MM.1S (cell line): ENCODE results near the gene KRT84.

Experiments
- DNase-seq: peaks from one replicate; pipeline ENCODE4 v3.0.0-alpha.2; 2015
- H2AFZ ChIP-seq: fragments of 300-600 bp; sonication (generic); 2 replicates; pipeline ENCODE4 v1.6.0; 2016; ENCODE audit warnings: antibody characterized with exemption, low read length
- H3F3A ChIP-seq: fragments of 300-600 bp; sonication (generic); 2 replicates; pipeline ENCODE4 v1.6.1; 2016; ENCODE audit warnings: mild to moderate bottlenecking, antibody characterized with exemption, low read length, moderate library complexity, mixed read lengths; ENCODE audit not compliant: insufficient read depth
- H3K27ac ChIP-seq: fragments of 300-600 bp; sonication (generic); 2 replicates; pipeline ENCODE4 v1.5.1; 2016; ENCODE audit warnings: mild to moderate bottlenecking, low read length
- H3K27me3 ChIP-seq: fragments of 300-600 bp; sonication (generic); replicated peaks from 2 replicates; pipeline ENCODE4 v1.6.0; 2016; ENCODE audit warnings: low read length; ENCODE audit not compliant: insufficient read depth
- H3K36me3 ChIP-seq: fragments of 300-600 bp; sonication (generic); replicated peaks from 2 replicates; pipeline ENCODE4 v1.6.1; 2016; ENCODE audit warnings: mild to moderate bottlenecking, low read length, mixed read lengths; ENCODE audit not compliant: insufficient read depth
- H3K4me1 ChIP-seq: fragments of 300-600 bp; sonication (generic); 2 replicates; pipeline ENCODE4 v1.6.1; 2016; ENCODE audit warnings: low read length, mixed read lengths
- H3K4me2 ChIP-seq: fragments of 300-600 bp; sonication (generic); 2 replicates; pipeline ENCODE4 v1.6.0; 2016; ENCODE audit warnings: low read depth, low read length
- H3K4me3 ChIP-seq: fragments of 300-600 bp; sonication (generic); 2 replicates; pipeline ENCODE4 v1.5.1; 2016; ENCODE audit warnings: low read length, mixed read lengths
- H3K79me2 ChIP-seq: fragments of 300-600 bp; sonication (generic); 2 replicates; pipeline ENCODE4 v1.6.1; 2016; ENCODE audit warnings: mixed run types, low read length, mixed read lengths
- H3K9ac ChIP-seq: fragments of 300-600 bp; sonication (generic); 2 replicates; pipeline ENCODE4 v1.6.1; 2016; ENCODE audit warnings: low read length, mixed read lengths
- H3K9me2 ChIP-seq: fragments of 300-600 bp; sonication (generic); replicated peaks from 2 replicates; pipeline ENCODE4 v1.6.1; 2016; ENCODE audit warnings: mild to moderate bottlenecking, low read length, mixed read lengths; ENCODE audit not compliant: insufficient read depth
- H3K9me3 ChIP-seq: fragments of 300-600 bp; sonication (generic); replicated peaks from 2 replicates; pipeline ENCODE4 v1.6.1; 2016; ENCODE audit warnings: mild to moderate bottlenecking, low read length, mixed read lengths; ENCODE audit not compliant: insufficient read depth
- H4K20me1 ChIP-seq: fragments of 300-600 bp; sonication (generic); 2 replicates; pipeline ENCODE4 v1.6.1; 2016; ENCODE audit warnings: mild to moderate bottlenecking, low read length, moderate library complexity, mixed read lengths; ENCODE audit not compliant: insufficient read depth
- EZH2 ChIP-seq: fragments of 300-600 bp; sonication (generic); optimal IDR thresholded peaks from 2 replicates; pipeline ENCODE3; 2017; ENCODE audit warnings: low read depth, mild to moderate bottlenecking, antibody characterized with exemption, low read length, mixed read lengths
- EZH2phosphoT487 ChIP-seq: fragments of 300-600 bp; sonication (generic); IDR thresholded peaks from 2 replicates; pipeline ENCODE4 v1.6.1; 2018; ENCODE audit warnings: antibody characterized with exemption, low read length
- TF ChIP-seq, protein P1 (sequence below): fragments of 300-600 bp; sonication (generic); IDR thresholded peaks from 2 replicates; pipeline ENCODE4 v1.5.1; 2016; ENCODE audit warnings: antibody characterized with exemption, low read length, mixed read lengths

Gene KRT84

DNA sequence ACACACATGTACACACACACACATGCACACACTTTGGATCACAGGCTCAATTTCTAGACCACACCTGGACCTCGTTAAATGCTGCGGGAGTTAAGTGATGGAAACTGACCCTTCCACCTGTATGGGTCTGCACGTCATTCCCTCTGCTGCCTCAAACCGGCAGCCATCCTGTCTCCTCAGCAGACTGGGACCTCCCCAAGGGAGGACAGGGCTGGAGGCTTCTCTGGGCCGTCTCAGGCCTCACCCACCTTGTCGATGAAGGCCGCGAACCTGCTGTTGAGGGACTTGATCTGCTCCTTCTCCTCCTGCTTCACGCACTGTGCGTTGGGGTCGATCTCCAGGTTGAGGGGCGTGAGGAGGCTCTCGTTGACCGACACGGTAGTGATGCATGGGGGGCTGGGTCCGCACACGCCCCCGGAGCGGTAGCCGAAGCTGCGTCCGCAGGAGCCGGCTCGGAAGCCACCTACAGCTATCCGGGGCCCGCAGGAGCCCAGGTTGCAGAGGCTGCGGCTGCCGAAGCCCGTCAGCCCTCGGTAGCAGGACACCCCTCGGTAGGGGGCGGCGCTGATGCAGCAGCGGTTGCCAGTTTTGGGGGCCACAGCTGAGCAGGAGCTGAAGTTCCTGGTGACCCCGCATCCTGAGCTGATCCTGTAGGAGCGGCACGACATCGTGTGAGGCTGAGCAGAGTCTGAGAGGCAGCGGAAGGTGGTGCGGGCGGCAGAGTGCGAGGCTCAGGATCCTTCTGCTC, 18.5 kb downstream of the KRT84 start, which contains the start of gene KRT85:
Gene KRT85, minus strand, starts transcription at position 744 of the 748 bp plus-strand sequence. Its CDS starts 76 bp downstream, at position 668.
- Histone ChIP-seq H3F3A (no peaks in the 10 kb centered on the region), H3K4me1 (no peaks in the 10 kb centered on the region), H3K9me2 (no peaks in the 10 kb centered on the region), H4K20me1 (no peaks in the 10 kb centered on the region), H2AFZ (no peak within 1 kb of the TSS), H3K4me2 (no peak within 1 kb of the TSS), H3K36me3 (no peaks in the 10 kb centered on the region), H3K79me2 (no peaks in the 10 kb centered on the region), H3K27me3 (peaks cover 98% of the 10 kb centered on the region), H3K27ac (no peak within 1 kb of the TSS), H3K9me3 (no peaks in the 10 kb centered on the region), H3K9ac (no peak within 1 kb of the TSS), H3K4me3 (no peak within 1 kb of the TSS)
- no peak for DNase-seq
- TF ChIP-seq EZH2phosphoT487 (no peak), EZH2 (no peak)
- TF ChIP-seq, protein P1, sequence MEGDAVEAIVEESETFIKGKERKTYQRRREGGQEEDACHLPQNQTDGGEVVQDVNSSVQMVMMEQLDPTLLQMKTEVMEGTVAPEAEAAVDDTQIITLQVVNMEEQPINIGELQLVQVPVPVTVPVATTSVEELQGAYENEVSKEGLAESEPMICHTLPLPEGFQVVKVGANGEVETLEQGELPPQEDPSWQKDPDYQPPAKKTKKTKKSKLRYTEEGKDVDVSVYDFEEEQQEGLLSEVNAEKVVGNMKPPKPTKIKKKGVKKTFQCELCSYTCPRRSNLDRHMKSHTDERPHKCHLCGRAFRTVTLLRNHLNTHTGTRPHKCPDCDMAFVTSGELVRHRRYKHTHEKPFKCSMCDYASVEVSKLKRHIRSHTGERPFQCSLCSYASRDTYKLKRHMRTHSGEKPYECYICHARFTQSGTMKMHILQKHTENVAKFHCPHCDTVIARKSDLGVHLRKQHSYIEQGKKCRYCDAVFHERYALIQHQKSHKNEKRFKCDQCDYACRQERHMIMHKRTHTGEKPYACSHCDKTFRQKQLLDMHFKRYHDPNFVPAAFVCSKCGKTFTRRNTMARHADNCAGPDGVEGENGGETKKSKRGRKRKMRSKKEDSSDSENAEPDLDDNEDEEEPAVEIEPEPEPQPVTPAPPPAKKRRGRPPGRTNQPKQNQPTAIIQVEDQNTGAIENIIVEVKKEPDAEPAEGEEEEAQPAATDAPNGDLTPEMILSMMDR: no peak

DNA sequence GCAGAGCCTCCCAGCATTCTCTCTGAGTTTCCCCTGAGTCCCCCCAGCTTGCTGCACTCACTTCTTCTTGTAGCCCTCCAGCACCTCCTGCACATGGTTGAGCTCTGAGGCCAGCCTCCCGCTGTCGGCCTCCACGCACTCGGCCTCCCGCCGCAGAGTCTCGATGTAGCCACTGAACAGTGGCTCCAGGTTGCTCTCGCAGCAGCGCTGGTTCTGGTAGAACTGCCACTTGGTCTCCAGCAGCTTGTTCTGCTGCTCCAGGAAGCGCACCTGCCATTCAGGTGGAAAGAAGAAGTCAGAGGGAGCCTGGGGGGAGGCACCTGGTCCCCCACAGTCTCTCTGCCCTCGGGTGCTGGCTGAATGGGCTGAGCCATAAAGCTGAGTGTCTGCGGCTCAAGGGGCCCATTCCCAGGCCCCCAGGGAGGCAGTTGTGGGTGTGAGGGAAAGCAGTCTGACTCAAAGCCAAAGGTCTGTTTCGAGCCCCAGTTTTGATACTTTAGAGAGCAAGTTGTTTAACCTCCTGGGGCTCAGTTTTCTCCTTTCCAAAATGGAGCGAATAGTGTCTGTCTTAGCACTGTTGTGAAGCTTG, 20.5 kb downstream of the KRT84 start:
- Histone ChIP-seq H3K4me2 (no peak overlapping the region), H3K9ac (no peak overlapping the region), H3K4me1 (no peaks in the 10 kb centered on the region), H3K79me2 (no peaks in the 10 kb centered on the region), H3K27ac (no peak overlapping the region), H3K9me2 (no peaks in the 10 kb centered on the region), H3K4me3 (no peak overlapping the region), H3F3A (no peaks in the 10 kb centered on the region), H3K36me3 (no peaks in the 10 kb centered on the region), H3K9me3 (no peaks in the 10 kb centered on the region), H4K20me1 (no peaks in the 10 kb centered on the region), H3K27me3 (peaks cover 97% of the 10 kb centered on the region), H2AFZ (no peak overlapping the region)
- TF ChIP-seq EZH2phosphoT487: no peak
- TF ChIP-seq, protein P1: no peak
- no peak for TF ChIP-seq EZH2
- DNase-seq: no peak

DNA sequence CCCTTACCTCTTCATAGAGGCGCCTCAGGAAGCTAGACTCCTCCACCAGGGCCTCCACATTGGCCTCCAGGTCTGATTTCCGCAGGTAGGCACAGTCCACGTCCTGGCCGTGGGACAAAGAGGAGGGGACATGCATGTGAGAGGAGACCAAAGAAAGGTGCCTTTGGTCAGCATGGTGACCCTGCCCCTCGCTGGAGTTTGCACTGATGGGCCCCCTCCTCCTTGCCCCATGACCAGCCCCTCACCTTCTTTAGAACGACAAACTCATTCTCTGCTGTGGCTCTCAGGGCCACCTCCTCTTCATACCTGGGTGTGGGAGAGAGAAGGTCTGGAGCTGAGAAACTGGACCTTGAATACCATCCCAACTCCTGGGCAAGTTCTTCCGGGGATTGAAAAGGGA, 21.4 kb downstream of the KRT84 start:
- no peaks in the 10 kb centered on the region for H4K20me1 ChIP-seq
- H2AFZ ChIP-seq: no peak overlapping the region
- no peak for TF ChIP-seq EZH2
- TF ChIP-seq EZH2phosphoT487: no peak
- TF ChIP-seq, protein P1: no peak
- H3K9me2 ChIP-seq: no peaks in the 10 kb centered on the region
- no peaks in the 10 kb centered on the region for H3K79me2 ChIP-seq
- H3K4me3 ChIP-seq: no peak overlapping the region
- no peak overlapping the region for H3K27ac ChIP-seq
- no peak for DNase-seq
- no peak overlapping the region for H3K4me2 ChIP-seq
- no peaks in the 10 kb centered on the region for H3F3A ChIP-seq
- H3K27me3 ChIP-seq: peaks cover 90% of the 10 kb centered on the region
- H3K9ac ChIP-seq: no peak overlapping the region
- H3K4me1 ChIP-seq: no peaks in the 10 kb centered on the region
- H3K36me3 ChIP-seq: no peaks in the 10 kb centered on the region
- H3K9me3 ChIP-seq: no peaks in the 10 kb centered on the region
